Measurements from ENCODE around the gene SSBP3.

GRCh38 chr1:54276617-54277450 is 129.4 kb downstream of the SSBP3 start:
- TF ChIP-seq POLR2A (IDR thresholded peaks at IDR 0.05; ENCODE audit: low read depth, low read length): no peak
- no peak for TF ChIP-seq POLR2AphosphoS5 (IDR thresholded peaks at IDR 0.05; ENCODE audit: low read depth, low read length)
- no peak for TF ChIP-seq TAF1 (IDR thresholded peaks at IDR 0.05; ENCODE audit: low read depth, low read length)
- no peak for TF ChIP-seq SPI1 (IDR thresholded peaks at IDR 0.05; ENCODE audit: low read depth, low read length)
- no peak for TF ChIP-seq PAX5 (IDR thresholded peaks at IDR 0.05; ENCODE audit: insufficient read depth, low read length, severe bottlenecking)
- no peak for TF ChIP-seq POU2F2 (IDR thresholded peaks at IDR 0.05; ENCODE audit: low read depth, low read length)
